DND-41 (cell line): Measurements from ENCODE around the gene CALN1.

Source experiments
- EZH2 ChIP-seq: IDR thresholded peaks from 3 replicates; pipeline ENCODE4 v1.6.1; 2012; ENCODE audit warnings: borderline replicate concordance, low read depth, mild to moderate bottlenecking, moderate library complexity, low read length, inconsistent platforms; ENCODE audit not compliant: severe bottlenecking
- TF ChIP-seq, protein P1 (sequence below): IDR thresholded peaks from 2 replicates; pipeline ENCODE4 v1.5.1; 2012; ENCODE audit warnings: borderline replicate concordance, low read length, moderate library complexity, mild to moderate bottlenecking; ENCODE audit not compliant: poor library complexity, severe bottlenecking; ENCODE audit errors: extremely low read depth

DNA sequence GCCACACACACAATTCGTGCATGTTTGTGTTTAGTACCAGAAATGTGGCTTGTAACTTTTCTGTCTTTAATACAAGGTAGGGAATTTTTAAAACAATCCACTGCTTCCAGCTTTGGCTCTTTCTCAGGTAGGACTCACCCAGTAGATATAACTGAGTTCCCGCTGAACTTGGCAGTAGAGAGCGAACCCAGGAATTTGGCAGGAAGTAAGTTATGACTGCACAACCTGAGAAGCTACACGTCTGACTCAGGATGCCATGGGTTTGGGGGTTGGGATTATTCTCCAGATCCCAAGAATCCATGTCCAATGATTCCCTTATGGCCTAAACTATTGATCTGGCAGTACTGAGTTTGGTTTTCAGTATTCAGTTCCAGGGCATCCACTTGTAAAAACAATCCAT is 499.7 kb downstream of the CALN1 start:
- TF ChIP-seq, protein P1, sequence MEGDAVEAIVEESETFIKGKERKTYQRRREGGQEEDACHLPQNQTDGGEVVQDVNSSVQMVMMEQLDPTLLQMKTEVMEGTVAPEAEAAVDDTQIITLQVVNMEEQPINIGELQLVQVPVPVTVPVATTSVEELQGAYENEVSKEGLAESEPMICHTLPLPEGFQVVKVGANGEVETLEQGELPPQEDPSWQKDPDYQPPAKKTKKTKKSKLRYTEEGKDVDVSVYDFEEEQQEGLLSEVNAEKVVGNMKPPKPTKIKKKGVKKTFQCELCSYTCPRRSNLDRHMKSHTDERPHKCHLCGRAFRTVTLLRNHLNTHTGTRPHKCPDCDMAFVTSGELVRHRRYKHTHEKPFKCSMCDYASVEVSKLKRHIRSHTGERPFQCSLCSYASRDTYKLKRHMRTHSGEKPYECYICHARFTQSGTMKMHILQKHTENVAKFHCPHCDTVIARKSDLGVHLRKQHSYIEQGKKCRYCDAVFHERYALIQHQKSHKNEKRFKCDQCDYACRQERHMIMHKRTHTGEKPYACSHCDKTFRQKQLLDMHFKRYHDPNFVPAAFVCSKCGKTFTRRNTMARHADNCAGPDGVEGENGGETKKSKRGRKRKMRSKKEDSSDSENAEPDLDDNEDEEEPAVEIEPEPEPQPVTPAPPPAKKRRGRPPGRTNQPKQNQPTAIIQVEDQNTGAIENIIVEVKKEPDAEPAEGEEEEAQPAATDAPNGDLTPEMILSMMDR: no peak
- TF ChIP-seq EZH2: no peak
